K562 (cell line): ENCODE results near the gene CACNA2D4.

Experiments used
- DMBX1 ChIP-seq: fragments of 250-450 bp; sonication (Bioruptor Pico); IDR thresholded peaks from 2 replicates; pipeline ENCODE4 v1.8.0; 2022; ENCODE audit warnings: inconsistent platforms, mild to moderate bottlenecking, moderate library complexity, borderline replicate concordance
- TF ChIP-seq, protein P1 (sequence below): sonication (generic); formaldehyde crosslinking; IDR thresholded peaks from 2 replicates; pipeline ENCODE4 v1.8.0; 2022; ENCODE audit warnings: mild to moderate bottlenecking, missing genetic modification reagents

DNA sequence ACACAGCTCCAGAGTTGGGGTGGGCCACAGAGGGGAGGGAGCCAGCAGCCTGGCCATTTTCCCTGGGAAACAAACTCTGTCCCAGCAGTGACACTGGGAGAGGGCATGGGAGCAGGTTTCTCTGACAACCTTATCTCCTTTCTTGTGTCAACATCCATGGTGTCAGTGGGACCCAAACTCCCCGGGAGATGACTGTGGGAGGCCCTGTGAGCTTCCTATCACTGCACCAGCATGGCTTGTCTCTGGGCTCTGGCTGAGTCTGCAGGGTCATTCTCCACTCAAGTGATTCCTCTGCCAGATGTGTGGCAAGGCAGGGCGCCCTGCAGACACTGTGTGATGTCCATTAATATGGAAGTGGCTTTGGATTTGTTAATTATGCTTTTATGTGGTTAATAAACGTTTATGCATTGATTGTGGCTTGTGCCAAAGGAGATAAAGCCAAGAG is 88.0 kb downstream of the CACNA2D4 start:
- no peak for TF ChIP-seq DMBX1
- TF ChIP-seq, protein P1, sequence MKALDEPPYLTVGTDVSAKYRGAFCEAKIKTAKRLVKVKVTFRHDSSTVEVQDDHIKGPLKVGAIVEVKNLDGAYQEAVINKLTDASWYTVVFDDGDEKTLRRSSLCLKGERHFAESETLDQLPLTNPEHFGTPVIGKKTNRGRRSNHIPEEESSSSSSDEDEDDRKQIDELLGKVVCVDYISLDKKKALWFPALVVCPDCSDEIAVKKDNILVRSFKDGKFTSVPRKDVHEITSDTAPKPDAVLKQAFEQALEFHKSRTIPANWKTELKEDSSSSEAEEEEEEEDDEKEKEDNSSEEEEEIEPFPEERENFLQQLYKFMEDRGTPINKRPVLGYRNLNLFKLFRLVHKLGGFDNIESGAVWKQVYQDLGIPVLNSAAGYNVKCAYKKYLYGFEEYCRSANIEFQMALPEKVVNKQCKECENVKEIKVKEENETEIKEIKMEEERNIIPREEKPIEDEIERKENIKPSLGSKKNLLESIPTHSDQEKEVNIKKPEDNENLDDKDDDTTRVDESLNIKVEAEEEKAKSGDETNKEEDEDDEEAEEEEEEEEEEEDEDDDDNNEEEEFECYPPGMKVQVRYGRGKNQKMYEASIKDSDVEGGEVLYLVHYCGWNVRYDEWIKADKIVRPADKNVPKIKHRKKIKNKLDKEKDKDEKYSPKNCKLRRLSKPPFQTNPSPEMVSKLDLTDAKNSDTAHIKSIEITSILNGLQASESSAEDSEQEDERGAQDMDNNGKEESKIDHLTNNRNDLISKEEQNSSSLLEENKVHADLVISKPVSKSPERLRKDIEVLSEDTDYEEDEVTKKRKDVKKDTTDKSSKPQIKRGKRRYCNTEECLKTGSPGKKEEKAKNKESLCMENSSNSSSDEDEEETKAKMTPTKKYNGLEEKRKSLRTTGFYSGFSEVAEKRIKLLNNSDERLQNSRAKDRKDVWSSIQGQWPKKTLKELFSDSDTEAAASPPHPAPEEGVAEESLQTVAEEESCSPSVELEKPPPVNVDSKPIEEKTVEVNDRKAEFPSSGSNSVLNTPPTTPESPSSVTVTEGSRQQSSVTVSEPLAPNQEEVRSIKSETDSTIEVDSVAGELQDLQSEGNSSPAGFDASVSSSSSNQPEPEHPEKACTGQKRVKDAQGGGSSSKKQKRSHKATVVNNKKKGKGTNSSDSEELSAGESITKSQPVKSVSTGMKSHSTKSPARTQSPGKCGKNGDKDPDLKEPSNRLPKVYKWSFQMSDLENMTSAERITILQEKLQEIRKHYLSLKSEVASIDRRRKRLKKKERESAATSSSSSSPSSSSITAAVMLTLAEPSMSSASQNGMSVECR (CRISPR knock-in tag): no peak
